ENCODE results near the gene ZNF804A. TPM values are rescaled to one million over a fixed set of nuclear protein-coding genes. Genes with fewer than 3 reads are reported as not detected.

The ZNF804A gene
- total RNA-seq, 3 donors from 2014 or later: 0.14 to 0.70 TPM; not detected in 1

DNA sequence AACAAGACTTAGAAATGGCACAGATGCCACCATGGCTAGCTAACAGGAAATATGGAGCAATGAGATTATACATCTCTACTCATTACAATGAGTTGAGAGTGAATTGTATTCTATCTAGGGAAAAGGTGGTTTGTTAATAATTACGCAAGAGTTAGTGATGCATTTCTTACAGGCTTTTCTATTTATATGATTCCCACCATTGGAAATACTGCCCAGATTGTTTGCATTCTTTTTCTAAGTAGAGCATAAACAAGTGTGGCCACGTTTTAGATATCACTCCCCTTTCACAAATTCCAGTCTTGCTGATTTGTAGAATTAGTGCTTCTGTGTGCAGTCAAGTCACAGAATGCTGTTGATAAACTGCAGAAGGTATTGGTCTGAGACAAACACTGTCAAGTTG, 56.6 kb downstream of the ZNF804A start:
- DNase-seq (no peak), ATAC-seq (no peak)

DNA sequence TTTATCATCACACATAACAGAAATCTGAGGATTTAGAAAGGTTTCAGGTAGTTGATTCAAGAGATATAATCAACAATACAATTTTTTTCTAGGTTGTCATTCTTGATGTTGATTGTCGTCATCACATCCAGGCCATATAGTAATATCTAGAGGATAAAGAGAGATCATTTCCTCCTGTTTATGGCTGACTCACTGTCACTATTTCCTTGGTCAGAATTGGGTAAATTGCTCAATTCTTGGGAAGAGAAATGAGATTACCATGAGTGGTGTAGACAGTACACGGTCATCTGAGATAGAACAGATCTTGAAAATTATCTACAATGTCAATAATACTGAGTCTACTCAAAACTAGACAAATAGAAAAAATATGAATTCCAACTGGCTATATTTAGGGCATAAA, 78.8 kb downstream of the ZNF804A start:
- no peak for ATAC-seq
- intact Hi-C loops (cut with DNase I, micrococcal nuclease): no loop called here
- TF ChIP-seq, protein P1, sequence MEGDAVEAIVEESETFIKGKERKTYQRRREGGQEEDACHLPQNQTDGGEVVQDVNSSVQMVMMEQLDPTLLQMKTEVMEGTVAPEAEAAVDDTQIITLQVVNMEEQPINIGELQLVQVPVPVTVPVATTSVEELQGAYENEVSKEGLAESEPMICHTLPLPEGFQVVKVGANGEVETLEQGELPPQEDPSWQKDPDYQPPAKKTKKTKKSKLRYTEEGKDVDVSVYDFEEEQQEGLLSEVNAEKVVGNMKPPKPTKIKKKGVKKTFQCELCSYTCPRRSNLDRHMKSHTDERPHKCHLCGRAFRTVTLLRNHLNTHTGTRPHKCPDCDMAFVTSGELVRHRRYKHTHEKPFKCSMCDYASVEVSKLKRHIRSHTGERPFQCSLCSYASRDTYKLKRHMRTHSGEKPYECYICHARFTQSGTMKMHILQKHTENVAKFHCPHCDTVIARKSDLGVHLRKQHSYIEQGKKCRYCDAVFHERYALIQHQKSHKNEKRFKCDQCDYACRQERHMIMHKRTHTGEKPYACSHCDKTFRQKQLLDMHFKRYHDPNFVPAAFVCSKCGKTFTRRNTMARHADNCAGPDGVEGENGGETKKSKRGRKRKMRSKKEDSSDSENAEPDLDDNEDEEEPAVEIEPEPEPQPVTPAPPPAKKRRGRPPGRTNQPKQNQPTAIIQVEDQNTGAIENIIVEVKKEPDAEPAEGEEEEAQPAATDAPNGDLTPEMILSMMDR (IDR thresholded peaks at IDR 0.05): no peak

More for the DNA sequence above, 56.6 kb downstream of the ZNF804A start:
- TF ChIP-seq, protein P1 (IDR thresholded peaks at IDR 0.05): no peak
- Histone ChIP-seq H3K4me1 (ENCODE audit: low read depth) (no peaks in the 10 kb centered on the region), H3K4me3 (no peak overlapping the region), H3K9me3 (no peaks in the 10 kb centered on the region), H3K36me3 (ENCODE audit: low read depth) (no peaks in the 10 kb centered on the region)
- intact Hi-C loops (cut with DNase I, micrococcal nuclease): no loop called here

DNA sequence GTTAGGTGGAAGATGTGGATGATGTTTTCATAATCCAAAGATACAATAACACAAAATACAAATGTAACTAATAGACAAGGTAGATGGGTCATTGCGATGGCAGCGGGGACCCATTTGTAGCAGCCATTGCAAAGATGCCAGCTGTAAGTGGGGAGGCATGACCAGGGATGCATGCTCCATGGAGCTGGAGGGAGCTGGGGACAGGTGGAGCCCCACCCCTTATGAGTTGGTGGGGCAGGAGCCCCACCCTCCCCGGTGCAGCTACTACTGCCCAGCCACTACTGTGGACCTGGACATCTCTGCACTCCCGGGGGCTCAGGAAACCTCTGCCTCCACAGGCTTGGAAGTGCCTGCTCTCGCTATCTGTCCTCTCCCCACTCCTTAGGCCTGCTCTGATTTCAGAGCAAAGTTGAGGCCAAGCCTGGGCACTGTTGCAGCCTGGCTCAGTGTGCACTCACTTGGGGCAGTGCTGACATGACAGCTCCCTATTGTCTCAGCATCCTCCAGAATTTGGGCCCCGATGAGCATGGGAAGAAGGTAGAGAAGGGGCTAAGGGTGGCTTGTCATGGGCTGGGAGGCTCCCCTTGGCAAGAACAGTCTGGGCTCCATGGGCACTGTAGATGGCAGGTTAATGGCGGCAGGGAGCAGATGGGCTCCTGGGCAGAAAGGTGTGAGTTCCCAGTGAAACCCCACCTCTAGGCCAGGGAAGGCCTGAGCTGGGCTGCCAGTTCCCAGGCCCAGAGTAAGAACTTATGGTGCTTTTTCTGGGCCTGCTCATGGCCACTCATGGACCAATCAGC, 81.1 kb downstream of the ZNF804A start:
- Histone ChIP-seq H3K36me3 (ENCODE audit: low read depth) (no peaks in the 10 kb centered on the region), H3K4me1 (ENCODE audit: low read depth) (no peaks in the 10 kb centered on the region), H3K9me3 (no peaks in the 10 kb centered on the region), H3K4me3 (no peak overlapping the region)
- no peak for DNase-seq
- TF ChIP-seq, protein P1 (IDR thresholded peaks at IDR 0.05): no peak
- intact Hi-C loops (cut with DNase I, micrococcal nuclease): no loop called here
- ATAC-seq: no peak

More for the DNA sequence above, 78.8 kb downstream of the ZNF804A start:
- Histone ChIP-seq H3K9me3 (no peaks in the 10 kb centered on the region), H3K36me3 (ENCODE audit: low read depth) (no peaks in the 10 kb centered on the region), H3K4me1 (ENCODE audit: low read depth) (no peaks in the 10 kb centered on the region), H3K4me3 (no peak overlapping the region)
- no peak for DNase-seq

DNA sequence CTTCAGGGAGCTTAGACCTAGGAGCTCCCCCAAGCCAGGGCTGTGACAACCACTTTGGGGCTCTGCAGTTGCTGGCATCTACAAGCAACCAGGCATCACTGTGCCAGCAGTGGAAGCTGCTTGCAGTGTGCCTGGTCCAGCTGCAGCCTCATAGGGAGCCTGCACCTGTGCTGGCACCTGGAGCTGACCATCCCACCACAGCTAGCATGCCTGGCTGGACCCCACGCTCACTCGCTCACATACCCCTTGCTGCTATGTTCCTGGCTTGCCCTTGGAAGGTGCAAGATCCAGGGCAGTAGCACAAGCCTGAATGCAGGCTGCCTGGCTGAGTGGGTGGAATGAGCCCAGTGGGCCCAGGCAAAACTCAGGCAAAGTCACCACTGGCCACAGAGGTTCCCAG, 82.5 kb downstream of the ZNF804A start:
- DNase-seq (no peak), ATAC-seq (no peak)
- Histone ChIP-seq H3K4me1 (ENCODE audit: low read depth) (no peaks in the 10 kb centered on the region), H3K36me3 (ENCODE audit: low read depth) (no peaks in the 10 kb centered on the region), H3K4me3 (no peak overlapping the region), H3K9me3 (no peaks in the 10 kb centered on the region)
- intact Hi-C loops (cut with DNase I, micrococcal nuclease): no loop called here
- TF ChIP-seq, protein P1 (IDR thresholded peaks at IDR 0.05): no peak

DNA sequence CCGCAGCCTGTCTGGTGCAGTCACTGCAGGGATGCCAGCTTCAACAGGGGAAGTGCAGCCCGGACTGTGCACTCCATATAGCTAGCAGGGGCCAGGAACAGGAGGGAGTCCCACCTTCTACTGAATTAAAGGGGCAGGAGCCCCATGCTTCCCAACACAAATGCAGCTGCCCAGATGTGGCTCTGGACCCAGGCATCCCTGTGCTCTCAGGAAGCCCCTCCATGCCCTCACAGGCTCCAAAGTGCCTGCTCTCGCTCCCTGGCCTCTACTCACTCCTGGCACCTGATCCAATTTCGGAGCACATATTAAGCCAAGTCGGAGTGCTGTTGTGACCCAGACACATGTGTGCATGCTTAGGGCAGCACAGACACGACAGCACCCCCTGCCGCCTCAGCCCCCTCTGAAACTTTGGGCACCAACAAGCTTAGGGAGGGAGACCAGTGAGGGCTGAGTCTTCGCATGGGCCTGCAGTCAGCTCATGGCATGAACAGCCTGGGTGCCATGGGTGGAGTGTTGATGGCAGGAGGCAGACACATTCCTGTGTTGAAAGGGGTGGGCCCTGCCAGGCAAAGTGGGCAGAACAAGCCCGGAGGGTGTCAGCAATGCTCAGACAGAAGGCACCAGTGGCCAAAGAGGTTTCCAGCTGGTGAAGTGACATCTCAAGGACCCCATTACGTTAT, 83.5 kb downstream of the ZNF804A start:
- TF ChIP-seq, protein P1 (IDR thresholded peaks at IDR 0.05): no peak
- Histone ChIP-seq H3K9me3 (no peaks in the 10 kb centered on the region), H3K4me3 (no peak overlapping the region), H3K36me3 (ENCODE audit: low read depth) (no peaks in the 10 kb centered on the region), H3K4me1 (ENCODE audit: low read depth) (no peaks in the 10 kb centered on the region)
- intact Hi-C loops (cut with DNase I, micrococcal nuclease): no loop called here
- no peak for ATAC-seq
- DNase-seq: no peak

All from mucosa of descending colon (tissue), 3 donors.